ENCODE results near the gene PAK2. TPM values are rescaled to one million over a fixed set of nuclear protein-coding genes. Genes with fewer than 3 reads are reported as not detected.

Gene PAK2
- polyA plus RNA-seq, 1 of the 3 experiments (the other 2 are of a cell fraction): 27.9 TPM

- Histone ChIP-seq H3K4me1 (ENCODE audit: control insufficient read depth in 1 of 2, insufficient read depth in 2 of 2, low read depth in 1 of 2, low read length in 1 of 2) (peaks cover 13 to 24% of the 10 kb centered on the region in 2 experiments), H3K9me2 (no peaks in the 10 kb centered on the region), H3K4me2 (peak overlapping the region; percentile 58), H3K36me3 (replicated peaks in 1 of 2; ENCODE audit: control insufficient read depth in 1 of 2, insufficient read depth in 2 of 2, low read length in 1 of 2) (peaks cover 4 to 34% of the 10 kb centered on the region in 2 experiments), H3K27me3 (ENCODE audit: insufficient read depth) (no peaks in the 10 kb centered on the region), H3K9me3 (no peaks in the 10 kb centered on the region), H3K9ac (peak overlapping the region; percentile 1; the same call in 1 of the 2 replicates), H3K4me3 (ENCODE audit: low read depth in 2 of 2, low read length in 1 of 2) (no peak overlapping the region), H3K79me2 (ENCODE audit: insufficient read depth) (peaks cover 88% of the 10 kb centered on the region), H2AFZ (ENCODE audit: low read depth) (no peak overlapping the region), H3K27ac (ENCODE audit: low read depth in 2 of 2, low read length in 1 of 2) (peak overlapping the region; percentile 60 to 76), H3F3A (replicated peaks; ENCODE audit: insufficient read depth) (peaks cover 23% of the 10 kb centered on the region), H4K20me1 (ENCODE audit: insufficient read depth) (peaks cover 22% of the 10 kb centered on the region)
- WGBS (ENCODE audit: low lambda C conversion rate): 2% methylated on average over 1 of the region's 1 CpG
- POLR2A ChIA-PET: no interaction called here
- peak; percentile 25 for DNase-seq
- CTCF ChIA-PET: no interaction called here
- TF ChIP-seq JUND (IDR thresholded peaks at IDR 0.05) (peak; percentile 96), MEF2A (IDR thresholded peaks at IDR 0.05; ENCODE audit: borderline replicate concordance, low read depth) (peak; percentile 59; the same call in 1 of the 2 replicates), MXI1 (IDR thresholded peaks at IDR 0.05; ENCODE audit: low read depth, low read length) (no peak), RXRA (IDR thresholded peaks at IDR 0.05; ENCODE audit: borderline replicate concordance, low read depth) (peak; percentile 67; the same call in 1 of the 2 replicates), FOXM1 (IDR thresholded peaks at IDR 0.05; ENCODE audit: low read depth) (peak; percentile 67; the same call in 1 of the 2 replicates), YY1 (IDR thresholded peaks at IDR 0.05; ENCODE audit: low read depth) (no peak), FOSL2 (IDR thresholded peaks at IDR 0.05; ENCODE audit: borderline replicate concordance, low read depth) (peak; percentile 83), TCF12 (IDR thresholded peaks at IDR 0.05) (peak; percentile 85), NFIC (IDR thresholded peaks at IDR 0.05; ENCODE audit: borderline replicate concordance) (peak; percentile 85), FOXJ3 (CRISPR knock-in tag; IDR thresholded peaks at IDR 0.05) (no peak), GATA2 (CRISPR knock-in tag; IDR thresholded peaks at IDR 0.05) (0 out of 2 replicates have a peak, but pooled peaks have one; percentile 22), REST (IDR thresholded peaks at IDR 0.05; ENCODE audit: low read depth, low read length) (no peak), GABPA (IDR thresholded peaks at IDR 0.05; ENCODE audit: low read depth) (0 out of 2 replicates have a peak, but pooled peaks have one; percentile 4), NRF1 (IDR thresholded peaks at IDR 0.05; ENCODE audit: low read depth, low read length) (no peak), CTCF (IDR thresholded peaks at IDR 0.05) (no peak), TEAD4 (IDR thresholded peaks at IDR 0.05; ENCODE audit: borderline replicate concordance, insufficient read depth) (peak; percentile 88), TAF1 (IDR thresholded peaks at IDR 0.05; ENCODE audit: borderline replicate concordance, low read depth, low read length) (0 out of 2 replicates have a peak, but pooled peaks have one; percentile 29), RCOR1 (IDR thresholded peaks at IDR 0.05; ENCODE audit: low read length) (peak; percentile 21; the same call in 1 of the 2 replicates), SMC3 (IDR thresholded peaks at IDR 0.05; ENCODE audit: low read depth, low read length) (no peak), EP300 (IDR thresholded peaks at IDR 0.05; ENCODE audit: borderline replicate concordance in 1 of 2, low read depth in 1 of 2, low read length in 1 of 2) (peak in 1 of 2 experiments; percentile 76; a peak in 2 of 4 replicates), ZBTB33 (IDR thresholded peaks at IDR 0.05; ENCODE audit: borderline replicate concordance, low read depth) (no peak; the same call in 1 of the 2 replicates), EZH2phosphoT487 (IDR thresholded peaks at IDR 0.05; ENCODE audit: borderline replicate concordance, low read depth) (no peak), PBX3 (IDR thresholded peaks at IDR 0.05) (peak; percentile 74), USF1 (IDR thresholded peaks at IDR 0.05; ENCODE audit: borderline replicate concordance, low read depth) (0 out of 2 replicates have a peak, but pooled peaks have one; percentile 6), MAX (IDR thresholded peaks at IDR 0.05; ENCODE audit: low read depth) (peak; percentile 77; the same call in 1 of the 2 replicates)
Observed at GRCh38 chr3:196793246-196793645, 53.6 kb downstream of the PAK2 start.
